ENCODE data around the gene SLC51A.

The SLC51A gene

GRCh38 chr3:196236223-196236622 is 19.9 kb downstream of the SLC51A start:
- Histone ChIP-seq H3K27ac (no peak overlapping the region), H3K27me3 (ENCODE audit: control insufficient read depth, insufficient read depth, low read length) (no peaks in the 10 kb centered on the region)

GRCh38 chr3:196237203-196237602 is 20.9 kb downstream of the SLC51A start:
- no peaks in the 10 kb centered on the region for H3K4me1 ChIP-seq
- H3K4me3 ChIP-seq (ENCODE audit: low read depth, low read length): no peak overlapping the region
- H3K9ac ChIP-seq: no peak overlapping the region
- H3K27me3 ChIP-seq (ENCODE audit: control insufficient read depth, insufficient read depth, low read length): no peaks in the 10 kb centered on the region
- no peaks in the 10 kb centered on the region for H3K9me3 ChIP-seq (ENCODE audit: control insufficient read depth, low read length)
- H3K27ac ChIP-seq: no peak overlapping the region
- H3K4me2 ChIP-seq (ENCODE audit: low read length): no peak overlapping the region
- H3K36me3 ChIP-seq (ENCODE audit: control insufficient read depth, insufficient read depth, low read length): no peaks in the 10 kb centered on the region
- TF ChIP-seq CTCF (IDR thresholded peaks at IDR 0.05): no peak
- H3K79me2 ChIP-seq: no peaks in the 10 kb centered on the region
- no peak overlapping the region for H2AFZ ChIP-seq

More at GRCh38 chr3:196236223-196236622, 19.9 kb downstream of the SLC51A start:
- H3K4me3 ChIP-seq (ENCODE audit: low read depth, low read length): no peak overlapping the region
- H3K9ac ChIP-seq: no peak overlapping the region
- no peak overlapping the region for H2AFZ ChIP-seq
- H3K79me2 ChIP-seq: no peaks in the 10 kb centered on the region
- no peak overlapping the region for H3K4me2 ChIP-seq (ENCODE audit: low read length)
- no peaks in the 10 kb centered on the region for H3K4me1 ChIP-seq
- no peaks in the 10 kb centered on the region for H3K36me3 ChIP-seq (ENCODE audit: control insufficient read depth, insufficient read depth, low read length)
- TF ChIP-seq CTCF (IDR thresholded peaks at IDR 0.05): no peak
- no peaks in the 10 kb centered on the region for H3K9me3 ChIP-seq (ENCODE audit: control insufficient read depth, low read length)

- no peaks in the 10 kb centered on the region for H3K4me1 ChIP-seq
- no peaks in the 10 kb centered on the region for H3K79me2 ChIP-seq
- no peaks in the 10 kb centered on the region for H3K36me3 ChIP-seq (ENCODE audit: control insufficient read depth, insufficient read depth, low read length)
- H3K4me2 ChIP-seq (ENCODE audit: low read length): no peak overlapping the region
- H3K4me3 ChIP-seq (ENCODE audit: low read depth, low read length): no peak overlapping the region
- no peaks in the 10 kb centered on the region for H3K9me3 ChIP-seq (ENCODE audit: control insufficient read depth, low read length)
- TF ChIP-seq CTCF (IDR thresholded peaks at IDR 0.05): no peak
- no peak overlapping the region for H3K9ac ChIP-seq
- no peaks in the 10 kb centered on the region for H3K27me3 ChIP-seq (ENCODE audit: control insufficient read depth, insufficient read depth, low read length)
- no peak overlapping the region for H3K27ac ChIP-seq
- H2AFZ ChIP-seq: no peak overlapping the region
Measured at GRCh38 chr3:196238612-196239560, 22.6 kb downstream of the SLC51A start.

- Histone ChIP-seq H3K4me3 (ENCODE audit: low read depth, low read length) (no peak overlapping the region), H3K4me1 (no peaks in the 10 kb centered on the region), H3K27ac (no peak overlapping the region), H3K4me2 (ENCODE audit: low read length) (no peak overlapping the region), H3K9ac (no peak overlapping the region), H3K9me3 (ENCODE audit: control insufficient read depth, low read length) (no peaks in the 10 kb centered on the region), H3K27me3 (ENCODE audit: control insufficient read depth, insufficient read depth, low read length) (no peaks in the 10 kb centered on the region), H3K36me3 (ENCODE audit: control insufficient read depth, insufficient read depth, low read length) (no peaks in the 10 kb centered on the region), H2AFZ (no peak overlapping the region), H3K79me2 (no peaks in the 10 kb centered on the region)
- TF ChIP-seq CTCF (IDR thresholded peaks at IDR 0.05): no peak
Measured at GRCh38 chr3:196240424-196240823, 24.1 kb downstream of the SLC51A start.

Data from parathyroid adenoma (tissue), 2 donors.